ENCODE measurements around the gene PSMA6. TPM values are rescaled to one million over a fixed set of nuclear protein-coding genes. Genes with fewer than 3 reads are reported as not detected.
A peak's percentile ranks its signal among the peaks of the same experiment; 100 is the strongest.

The PSMA6 gene
- total RNA-seq, 1 experiment from 2014 or later = 210 TPM

DNA sequence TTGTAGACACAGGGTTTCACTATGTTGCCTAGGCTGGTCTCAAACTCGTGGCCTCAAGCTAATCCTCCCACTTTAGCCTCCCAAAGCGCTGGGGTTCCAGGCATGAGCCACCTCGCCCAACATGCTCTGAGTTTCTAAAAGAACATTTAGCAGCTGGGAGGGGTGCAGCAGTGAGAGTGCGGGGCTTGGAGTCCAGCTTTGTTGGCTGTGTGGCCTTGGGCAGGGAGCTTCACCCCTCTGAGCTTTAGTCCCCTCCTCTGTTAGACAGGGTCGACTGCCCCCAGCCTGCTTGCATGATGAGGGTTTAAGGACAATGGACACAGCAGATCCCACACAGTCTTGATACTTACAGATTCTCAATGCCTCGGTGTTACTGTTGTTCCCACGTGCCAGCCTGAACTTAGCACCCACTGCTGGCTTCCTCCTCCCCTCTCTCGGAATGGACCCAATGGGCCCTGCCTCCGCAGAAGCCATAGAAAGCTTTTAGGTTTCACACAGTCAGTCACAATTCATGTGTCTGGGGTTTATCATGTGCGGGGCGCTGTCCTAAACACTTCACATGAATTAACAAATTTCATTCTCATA is 54.6 kb downstream of the PSMA6 start (continued):
- TF ChIP-seq, protein P1, sequence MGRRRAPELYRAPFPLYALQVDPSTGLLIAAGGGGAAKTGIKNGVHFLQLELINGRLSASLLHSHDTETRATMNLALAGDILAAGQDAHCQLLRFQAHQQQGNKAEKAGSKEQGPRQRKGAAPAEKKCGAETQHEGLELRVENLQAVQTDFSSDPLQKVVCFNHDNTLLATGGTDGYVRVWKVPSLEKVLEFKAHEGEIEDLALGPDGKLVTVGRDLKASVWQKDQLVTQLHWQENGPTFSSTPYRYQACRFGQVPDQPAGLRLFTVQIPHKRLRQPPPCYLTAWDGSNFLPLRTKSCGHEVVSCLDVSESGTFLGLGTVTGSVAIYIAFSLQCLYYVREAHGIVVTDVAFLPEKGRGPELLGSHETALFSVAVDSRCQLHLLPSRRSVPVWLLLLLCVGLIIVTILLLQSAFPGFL (CRISPR knock-in tag; IDR thresholded peaks at IDR 0.05; ENCODE audit: borderline replicate concordance) = no peak

DNA sequence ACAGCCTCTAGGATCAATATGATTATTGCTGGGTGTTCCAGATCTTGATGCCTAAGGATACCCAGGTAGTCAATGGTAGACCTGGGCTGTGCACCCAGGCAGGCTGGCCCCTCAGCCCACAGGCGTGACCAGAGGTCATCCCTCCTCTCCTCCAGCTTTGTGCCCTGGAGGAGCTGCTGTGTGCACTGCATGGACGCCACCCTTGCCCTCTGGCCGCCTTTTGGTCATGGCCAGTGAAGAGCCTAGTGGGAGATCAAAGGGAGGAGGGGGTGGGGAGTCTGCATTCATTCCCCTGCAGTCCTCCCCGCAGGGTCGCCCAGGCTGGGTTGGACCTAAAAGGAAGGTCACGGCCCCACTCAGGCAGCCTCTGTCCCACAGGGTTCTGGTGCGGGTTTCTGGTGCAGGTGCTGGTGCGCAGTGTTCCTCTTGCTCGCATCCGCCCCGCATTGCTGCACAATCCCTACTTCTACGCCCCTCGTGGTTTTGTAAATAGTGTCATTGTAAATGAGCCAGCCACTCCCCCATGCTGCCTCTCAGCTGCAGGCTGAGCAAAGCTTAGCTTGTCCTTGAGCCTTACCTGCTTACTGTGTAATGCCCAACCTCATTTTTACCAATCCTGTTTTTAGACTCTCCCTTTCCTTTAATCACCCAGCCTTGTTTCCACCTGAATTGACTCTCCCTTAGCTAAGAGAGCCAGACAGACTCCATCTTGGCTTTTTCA is 55.3 kb downstream of the PSMA6 start:
- Mint-ChIP-seq H3K4me1 (peaks cover 40% of the 10 kb centered on the region), H3K27me3 (ENCODE audit: low read depth) (no peaks in the 10 kb centered on the region), H3K27ac (no peak overlapping the region), H3K36me3 (no peaks in the 10 kb centered on the region), H3K4me3 (no peak overlapping the region), H3K9me3 (no peaks in the 10 kb centered on the region)
- DNase-seq (ENCODE audit: low spot score) (peak; percentile 26), ATAC-seq (peak; percentile 53)
- TF ChIP-seq SMAD4 (CRISPR knock-in tag; IDR thresholded peaks at IDR 0.05) (no peak), ZNF317 (CRISPR knock-in tag; IDR thresholded peaks at IDR 0.05; ENCODE audit: borderline replicate concordance, low read depth) (no peak), FOXP1 (CRISPR knock-in tag; IDR thresholded peaks at IDR 0.05; ENCODE audit: borderline replicate concordance) (0 out of 2 replicates have a peak, but pooled peaks have one; percentile 14), FOXJ3 (CRISPR knock-in tag; IDR thresholded peaks at IDR 0.05; ENCODE audit: borderline replicate concordance) (no peak), ZNF396 (CRISPR knock-in tag; IDR thresholded peaks at IDR 0.05; ENCODE audit: borderline replicate concordance) (0 out of 2 replicates have a peak, but pooled peaks have one; percentile 21), EMX1 (CRISPR knock-in tag; IDR thresholded peaks at IDR 0.05) (no peak), ZNF416 (CRISPR knock-in tag; IDR thresholded peaks at IDR 0.05) (no peak), GABPB1 (CRISPR knock-in tag; IDR thresholded peaks at IDR 0.05) (peak; percentile 81), ATF1 (CRISPR knock-in tag; IDR thresholded peaks at IDR 0.05) (no peak), PRRX2 (CRISPR knock-in tag; IDR thresholded peaks at IDR 0.05) (no peak), ZNF263 (CRISPR knock-in tag; IDR thresholded peaks at IDR 0.05; ENCODE audit: low read depth) (peak; percentile 47; the same call in 1 of the 2 replicates), FOXK1 (CRISPR knock-in tag; IDR thresholded peaks at IDR 0.05) (no peak), CREM (CRISPR knock-in tag; IDR thresholded peaks at IDR 0.05) (no peak), MXD4 (CRISPR knock-in tag; IDR thresholded peaks at IDR 0.05; ENCODE audit: borderline replicate concordance) (peak; percentile 67; the same call in 1 of the 2 replicates)
- TF ChIP-seq, protein P1 (CRISPR knock-in tag; IDR thresholded peaks at IDR 0.05; ENCODE audit: borderline replicate concordance) = peak; percentile 57; the same call in 1 of the 2 replicates
- TF ChIP-seq, protein P2, sequence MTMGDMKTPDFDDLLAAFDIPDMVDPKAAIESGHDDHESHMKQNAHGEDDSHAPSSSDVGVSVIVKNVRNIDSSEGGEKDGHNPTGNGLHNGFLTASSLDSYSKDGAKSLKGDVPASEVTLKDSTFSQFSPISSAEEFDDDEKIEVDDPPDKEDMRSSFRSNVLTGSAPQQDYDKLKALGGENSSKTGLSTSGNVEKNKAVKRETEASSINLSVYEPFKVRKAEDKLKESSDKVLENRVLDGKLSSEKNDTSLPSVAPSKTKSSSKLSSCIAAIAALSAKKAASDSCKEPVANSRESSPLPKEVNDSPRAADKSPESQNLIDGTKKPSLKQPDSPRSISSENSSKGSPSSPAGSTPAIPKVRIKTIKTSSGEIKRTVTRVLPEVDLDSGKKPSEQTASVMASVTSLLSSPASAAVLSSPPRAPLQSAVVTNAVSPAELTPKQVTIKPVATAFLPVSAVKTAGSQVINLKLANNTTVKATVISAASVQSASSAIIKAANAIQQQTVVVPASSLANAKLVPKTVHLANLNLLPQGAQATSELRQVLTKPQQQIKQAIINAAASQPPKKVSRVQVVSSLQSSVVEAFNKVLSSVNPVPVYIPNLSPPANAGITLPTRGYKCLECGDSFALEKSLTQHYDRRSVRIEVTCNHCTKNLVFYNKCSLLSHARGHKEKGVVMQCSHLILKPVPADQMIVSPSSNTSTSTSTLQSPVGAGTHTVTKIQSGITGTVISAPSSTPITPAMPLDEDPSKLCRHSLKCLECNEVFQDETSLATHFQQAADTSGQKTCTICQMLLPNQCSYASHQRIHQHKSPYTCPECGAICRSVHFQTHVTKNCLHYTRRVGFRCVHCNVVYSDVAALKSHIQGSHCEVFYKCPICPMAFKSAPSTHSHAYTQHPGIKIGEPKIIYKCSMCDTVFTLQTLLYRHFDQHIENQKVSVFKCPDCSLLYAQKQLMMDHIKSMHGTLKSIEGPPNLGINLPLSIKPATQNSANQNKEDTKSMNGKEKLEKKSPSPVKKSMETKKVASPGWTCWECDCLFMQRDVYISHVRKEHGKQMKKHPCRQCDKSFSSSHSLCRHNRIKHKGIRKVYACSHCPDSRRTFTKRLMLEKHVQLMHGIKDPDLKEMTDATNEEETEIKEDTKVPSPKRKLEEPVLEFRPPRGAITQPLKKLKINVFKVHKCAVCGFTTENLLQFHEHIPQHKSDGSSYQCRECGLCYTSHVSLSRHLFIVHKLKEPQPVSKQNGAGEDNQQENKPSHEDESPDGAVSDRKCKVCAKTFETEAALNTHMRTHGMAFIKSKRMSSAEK (CRISPR knock-in tag; IDR thresholded peaks at IDR 0.05; ENCODE audit: borderline replicate concordance) = peak; percentile 56; the same call in 1 of the 2 replicates
- TF ChIP-seq, protein P3, sequence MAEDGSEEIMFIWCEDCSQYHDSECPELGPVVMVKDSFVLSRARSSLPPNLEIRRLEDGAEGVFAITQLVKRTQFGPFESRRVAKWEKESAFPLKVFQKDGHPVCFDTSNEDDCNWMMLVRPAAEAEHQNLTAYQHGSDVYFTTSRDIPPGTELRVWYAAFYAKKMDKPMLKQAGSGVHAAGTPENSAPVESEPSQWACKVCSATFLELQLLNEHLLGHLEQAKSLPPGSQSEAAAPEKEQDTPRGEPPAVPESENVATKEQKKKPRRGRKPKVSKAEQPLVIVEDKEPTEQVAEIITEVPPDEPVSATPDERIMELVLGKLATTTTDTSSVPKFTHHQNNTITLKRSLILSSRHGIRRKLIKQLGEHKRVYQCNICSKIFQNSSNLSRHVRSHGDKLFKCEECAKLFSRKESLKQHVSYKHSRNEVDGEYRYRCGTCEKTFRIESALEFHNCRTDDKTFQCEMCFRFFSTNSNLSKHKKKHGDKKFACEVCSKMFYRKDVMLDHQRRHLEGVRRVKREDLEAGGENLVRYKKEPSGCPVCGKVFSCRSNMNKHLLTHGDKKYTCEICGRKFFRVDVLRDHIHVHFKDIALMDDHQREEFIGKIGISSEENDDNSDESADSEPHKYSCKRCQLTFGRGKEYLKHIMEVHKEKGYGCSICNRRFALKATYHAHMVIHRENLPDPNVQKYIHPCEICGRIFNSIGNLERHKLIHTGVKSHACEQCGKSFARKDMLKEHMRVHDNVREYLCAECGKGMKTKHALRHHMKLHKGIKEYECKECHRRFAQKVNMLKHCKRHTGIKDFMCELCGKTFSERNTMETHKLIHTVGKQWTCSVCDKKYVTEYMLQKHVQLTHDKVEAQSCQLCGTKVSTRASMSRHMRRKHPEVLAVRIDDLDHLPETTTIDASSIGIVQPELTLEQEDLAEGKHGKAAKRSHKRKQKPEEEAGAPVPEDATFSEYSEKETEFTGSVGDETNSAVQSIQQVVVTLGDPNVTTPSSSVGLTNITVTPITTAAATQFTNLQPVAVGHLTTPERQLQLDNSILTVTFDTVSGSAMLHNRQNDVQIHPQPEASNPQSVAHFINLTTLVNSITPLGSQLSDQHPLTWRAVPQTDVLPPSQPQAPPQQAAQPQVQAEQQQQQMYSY (CRISPR knock-in tag; IDR thresholded peaks at IDR 0.05) = peak; percentile 46; the same call in 1 of the 2 replicates
- TF ChIP-seq, protein P4, sequence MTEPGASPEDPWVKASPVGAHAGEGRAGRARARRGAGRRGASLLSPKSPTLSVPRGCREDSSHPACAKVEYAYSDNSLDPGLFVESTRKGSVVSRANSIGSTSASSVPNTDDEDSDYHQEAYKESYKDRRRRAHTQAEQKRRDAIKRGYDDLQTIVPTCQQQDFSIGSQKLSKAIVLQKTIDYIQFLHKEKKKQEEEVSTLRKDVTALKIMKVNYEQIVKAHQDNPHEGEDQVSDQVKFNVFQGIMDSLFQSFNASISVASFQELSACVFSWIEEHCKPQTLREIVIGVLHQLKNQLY (CRISPR knock-in tag; IDR thresholded peaks at IDR 0.05) = no peak
- TF ChIP-seq, protein P5, sequence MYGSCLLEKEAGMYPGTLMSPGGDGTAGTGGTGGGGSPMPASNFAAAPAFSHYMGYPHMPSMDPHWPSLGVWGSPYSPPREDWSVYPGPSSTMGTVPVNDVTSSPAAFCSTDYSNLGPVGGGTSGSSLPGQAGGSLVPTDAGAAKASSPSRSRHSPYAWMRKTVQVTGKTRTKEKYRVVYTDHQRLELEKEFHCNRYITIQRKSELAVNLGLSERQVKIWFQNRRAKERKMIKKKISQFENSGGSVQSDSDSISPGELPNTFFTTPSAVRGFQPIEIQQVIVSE (CRISPR knock-in tag; IDR thresholded peaks at IDR 0.05; ENCODE audit: borderline replicate concordance) = no peak
- TF ChIP-seq, protein P6, sequence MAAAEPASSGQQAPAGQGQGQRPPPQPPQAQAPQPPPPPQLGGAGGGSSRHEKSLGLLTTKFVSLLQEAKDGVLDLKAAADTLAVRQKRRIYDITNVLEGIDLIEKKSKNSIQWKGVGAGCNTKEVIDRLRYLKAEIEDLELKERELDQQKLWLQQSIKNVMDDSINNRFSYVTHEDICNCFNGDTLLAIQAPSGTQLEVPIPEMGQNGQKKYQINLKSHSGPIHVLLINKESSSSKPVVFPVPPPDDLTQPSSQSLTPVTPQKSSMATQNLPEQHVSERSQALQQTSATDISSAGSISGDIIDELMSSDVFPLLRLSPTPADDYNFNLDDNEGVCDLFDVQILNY (CRISPR knock-in tag; IDR thresholded peaks at IDR 0.05) = no peak
- ChIA-PET POLR2A (no interaction called here), CTCF (interaction anchor here (1.9 kb wide), 1 partner anchor 11 kb away, joined by 6 read pairs; no protein-coding TSS in a partner anchor)
